ENCODE data around the gene YEATS4.

- TF ChIP-seq GATA2 (IDR thresholded peaks at IDR 0.05; ENCODE audit: low read depth, low read length) (no peak), GATA3 (IDR thresholded peaks at IDR 0.05; ENCODE audit: low read depth, low read length) (no peak)
Observed at GRCh38 chr12:69345742-69346141, 13.8 kb upstream of the YEATS4 start.

Data from SH-SY5Y (cell line).